Thyroid gland (tissue), 4 donors: Measurements from ENCODE around the gene DMXL1.

Experiments used
- POLR2A ChIP-seq, 2 donors: fragments of 450-650 bp; IDR thresholded peaks; one replicate each; pipeline ENCODE4 v1.6.1; 2017; ENCODE audit warnings: antibody characterized with exemption in 2 of 2, mild to moderate bottlenecking in 2 of 2, moderate library complexity in 1 of 2
- TF ChIP-seq, protein P1 (sequence below), 6 experiments: fragments of 200-600 bp in 3 of 6; fragments of 450-650 bp in 3 of 6; sonication (generic) in 3 of 6; IDR thresholded peaks; one replicate each; pipeline ENCODE4 v1.5.1; 2016 to 2019; ENCODE audit warnings: antibody characterized with exemption in 6 of 6, mild to moderate bottlenecking in 2 of 6, inconsistent platforms in 1 of 6, moderate library complexity in 1 of 6

DNA sequence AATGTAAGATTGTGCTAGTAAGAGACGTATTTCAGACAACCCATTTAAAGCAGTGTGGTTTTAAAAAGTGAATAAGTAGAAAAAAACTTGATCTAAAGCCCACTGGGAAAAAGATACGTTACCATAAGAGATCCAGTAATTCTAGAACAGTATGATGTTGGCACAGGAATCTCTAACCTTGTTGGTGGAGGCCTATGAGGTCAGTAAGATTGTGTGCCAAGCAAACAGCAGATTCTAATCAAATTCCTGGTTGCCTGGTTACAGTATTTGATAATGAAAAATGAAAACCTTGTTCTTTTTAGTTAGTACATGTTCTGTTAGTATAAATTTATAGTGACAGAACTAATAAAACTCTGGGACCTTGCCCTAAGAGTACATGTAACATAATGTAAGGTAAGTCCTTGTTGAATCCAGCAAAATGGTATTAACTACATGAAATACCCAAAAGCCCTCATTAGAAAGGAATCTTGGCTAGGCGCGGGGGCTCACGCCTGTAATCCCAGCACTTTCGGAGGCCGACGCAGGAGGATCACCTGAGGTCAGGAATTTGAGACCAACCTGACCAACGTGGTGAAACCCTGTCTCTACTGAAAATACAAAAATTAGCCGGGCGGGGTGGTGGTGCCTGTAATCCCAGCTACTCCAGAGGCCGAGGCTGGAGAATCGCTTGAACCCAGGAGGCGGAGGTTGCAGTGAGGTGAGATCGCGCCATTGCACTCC lies 33.2 kb upstream of the DMXL1 start:
- TF ChIP-seq, protein P1, sequence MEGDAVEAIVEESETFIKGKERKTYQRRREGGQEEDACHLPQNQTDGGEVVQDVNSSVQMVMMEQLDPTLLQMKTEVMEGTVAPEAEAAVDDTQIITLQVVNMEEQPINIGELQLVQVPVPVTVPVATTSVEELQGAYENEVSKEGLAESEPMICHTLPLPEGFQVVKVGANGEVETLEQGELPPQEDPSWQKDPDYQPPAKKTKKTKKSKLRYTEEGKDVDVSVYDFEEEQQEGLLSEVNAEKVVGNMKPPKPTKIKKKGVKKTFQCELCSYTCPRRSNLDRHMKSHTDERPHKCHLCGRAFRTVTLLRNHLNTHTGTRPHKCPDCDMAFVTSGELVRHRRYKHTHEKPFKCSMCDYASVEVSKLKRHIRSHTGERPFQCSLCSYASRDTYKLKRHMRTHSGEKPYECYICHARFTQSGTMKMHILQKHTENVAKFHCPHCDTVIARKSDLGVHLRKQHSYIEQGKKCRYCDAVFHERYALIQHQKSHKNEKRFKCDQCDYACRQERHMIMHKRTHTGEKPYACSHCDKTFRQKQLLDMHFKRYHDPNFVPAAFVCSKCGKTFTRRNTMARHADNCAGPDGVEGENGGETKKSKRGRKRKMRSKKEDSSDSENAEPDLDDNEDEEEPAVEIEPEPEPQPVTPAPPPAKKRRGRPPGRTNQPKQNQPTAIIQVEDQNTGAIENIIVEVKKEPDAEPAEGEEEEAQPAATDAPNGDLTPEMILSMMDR (IDR thresholded peaks at IDR 0.05), result no peak
- TF ChIP-seq POLR2A (IDR thresholded peaks at IDR 0.05), result no peak
